SK-N-MC (cell line): ENCODE data around the gene PLXNC1.
A peak's percentile ranks its signal among the peaks of the same experiment; 100 is the strongest.

Source experiments
- DNase-seq: peaks from one replicate; pipeline ENCODE4 v3.0.0-alpha.2; 2011; ENCODE audit warnings: low read depth, low spot score
- H3K27ac ChIP-seq: fragments of 200-600 bp; sonication (generic); 2 replicates; pipeline ENCODE4 v1.5.1; 2016; ENCODE audit warnings: mixed run types
- H3K36me3 ChIP-seq: fragments of 200-600 bp; sonication (generic); 2 replicates; pipeline ENCODE4 v1.6.1; 2017; ENCODE audit warnings: antibody characterized with exemption, low read length, mixed read lengths; ENCODE audit not compliant: insufficient read depth
- H3K4me3 ChIP-seq: fragments of 200-600 bp; sonication (generic); 2 replicates; pipeline ENCODE4 v1.5.1; 2016
- H3K9ac ChIP-seq: fragments of 200-600 bp; sonication (generic); 2 replicates; pipeline ENCODE4 v1.8.0; 2017; ENCODE audit warnings: mixed run types, mixed read lengths; ENCODE audit not compliant: insufficient read length
- H3K9me3 ChIP-seq: fragments of 200-600 bp; sonication (generic); 2 replicates; pipeline ENCODE4 v1.6.1; 2017; ENCODE audit warnings: low read depth, mild to moderate bottlenecking, antibody characterized with exemption, low read length, moderate library complexity, mixed read lengths
- EZH2 ChIP-seq: fragments of 200-600 bp; sonication (generic); IDR thresholded peaks from one replicate; pipeline ENCODE4 v1.6.1; 2017; ENCODE audit warnings: antibody characterized with exemption
- FOXP2 ChIP-seq: optimal IDR thresholded peaks from 2 replicates; pipeline ENCODE3; 2011; ENCODE audit warnings: mild to moderate bottlenecking, moderate library complexity; ENCODE audit not compliant: insufficient read depth; ENCODE audit errors: extremely low read length, control extremely low read depth
- POLR2AphosphoS5 ChIP-seq: IDR thresholded peaks from 2 replicates; pipeline ENCODE4 v1.6.1; 2012; ENCODE audit warnings: mild to moderate bottlenecking, low read depth, low read length, borderline replicate concordance

Gene PLXNC1

DNA sequence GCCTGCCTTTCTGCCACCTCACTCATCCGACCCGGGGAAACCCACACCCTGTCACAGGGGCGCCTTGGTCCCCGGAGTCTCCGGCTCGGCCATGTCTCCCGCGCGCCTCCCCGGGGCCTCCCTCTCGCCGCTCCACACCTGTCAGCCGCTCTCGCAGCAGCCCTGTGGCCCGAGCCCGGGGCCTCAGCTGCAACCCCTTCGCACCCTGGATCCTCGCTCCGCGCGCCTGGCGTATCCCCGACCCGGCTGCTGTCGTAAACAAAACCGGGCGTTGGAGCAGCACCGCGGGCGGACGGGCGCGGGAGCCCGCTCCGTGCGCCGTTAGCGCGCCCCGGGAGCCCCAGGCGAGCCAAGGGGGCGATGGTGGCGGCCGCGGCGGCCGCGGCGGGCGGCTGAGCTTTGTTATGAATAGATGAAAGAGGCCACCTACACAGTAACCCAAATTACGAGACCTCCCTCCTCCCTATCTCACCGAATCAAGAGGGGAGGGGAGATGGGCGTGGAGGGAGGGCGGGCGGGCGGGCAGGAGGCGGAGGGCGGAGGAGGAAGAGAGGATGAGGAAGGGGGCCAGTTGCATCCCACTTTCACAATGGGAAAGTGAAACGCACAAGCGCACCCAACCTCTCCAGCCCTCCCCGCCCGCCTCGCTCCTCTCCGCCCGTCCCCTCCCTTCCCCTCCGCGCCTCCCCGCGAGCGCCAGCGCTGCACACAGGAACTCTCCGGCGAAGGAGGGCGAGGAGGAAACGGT, at the start of gene PLXNC1:
PLXNC1 (plus strand) TSS at position 587 of the 748 bp plus-strand sequence. CDS start 395 bp downstream, outside the sequence.
- no peak within 1 kb of the TSS for H3K27ac ChIP-seq
- peak within 1 kb of the TSS; percentile 48 for H3K4me3 ChIP-seq

DNA sequence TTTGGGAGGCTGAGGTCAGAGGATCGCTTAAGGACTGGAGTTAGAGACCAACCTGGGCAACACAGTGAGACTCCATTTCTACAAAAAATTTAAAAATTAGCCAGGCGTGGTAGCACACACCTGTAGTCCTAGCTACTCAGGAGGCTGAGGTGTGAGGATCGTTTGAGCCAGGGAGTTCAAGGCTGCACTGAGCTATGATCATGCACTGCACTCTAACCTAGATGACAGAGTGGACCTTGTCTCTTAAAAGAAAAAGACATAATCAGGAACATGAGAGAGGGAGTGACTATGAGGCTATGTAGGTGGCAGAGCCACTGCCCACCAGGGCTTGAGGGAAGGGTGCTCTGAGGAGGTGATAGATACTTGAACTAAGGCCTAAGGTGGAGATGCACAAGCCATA, 49.2 kb upstream of the PLXNC1 start:
- H3K9ac ChIP-seq, result no peak overlapping the region
- no peak overlapping the region for H3K27ac ChIP-seq
- TF ChIP-seq POLR2AphosphoS5 (no peak), FOXP2 (no peak)
- H3K4me3 ChIP-seq, result no peak overlapping the region
- no peak for DNase-seq
- H3K36me3 ChIP-seq, result no peaks in the 10 kb centered on the region
- H3K9me3 ChIP-seq, result no peaks in the 10 kb centered on the region

More for the DNA sequence above, at the start of gene PLXNC1:
- no peak for TF ChIP-seq POLR2AphosphoS5
- no peak for TF ChIP-seq FOXP2
- TF ChIP-seq EZH2, result no peak
- DNase-seq, result no peak
- Histone ChIP-seq H3K9me3 (no peaks in the 10 kb centered on the region), H3K9ac (no peak within 1 kb of the TSS), H3K36me3 (no peaks in the 10 kb centered on the region)

DNA sequence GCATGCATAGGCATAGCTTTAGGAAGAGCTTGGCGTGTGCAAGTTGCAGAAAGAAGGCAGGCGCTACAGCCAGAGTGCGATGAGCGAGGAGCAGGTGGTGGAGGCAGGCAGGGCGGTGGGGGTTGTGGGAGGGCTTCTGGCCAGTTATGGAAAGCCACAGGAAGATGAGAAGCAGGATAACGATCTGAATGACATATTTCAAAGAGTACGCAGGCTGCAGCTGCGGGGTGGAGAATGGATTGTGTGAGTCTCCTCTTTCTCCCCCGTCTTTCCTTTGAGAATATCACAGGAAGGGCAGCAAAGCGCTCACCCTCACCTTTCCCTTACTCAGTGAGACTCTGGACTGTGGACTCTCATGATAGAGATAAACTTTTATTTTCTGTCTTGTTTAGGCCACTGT, 48.7 kb upstream of the PLXNC1 start:
- H3K36me3 ChIP-seq, result no peaks in the 10 kb centered on the region
- no peak overlapping the region for H3K9ac ChIP-seq
- no peak overlapping the region for H3K4me3 ChIP-seq
- no peak for TF ChIP-seq FOXP2
- no peak for TF ChIP-seq EZH2
- no peak for TF ChIP-seq POLR2AphosphoS5
- DNase-seq, result no peak
- H3K9me3 ChIP-seq, result no peaks in the 10 kb centered on the region
- H3K27ac ChIP-seq, result no peak overlapping the region

DNA sequence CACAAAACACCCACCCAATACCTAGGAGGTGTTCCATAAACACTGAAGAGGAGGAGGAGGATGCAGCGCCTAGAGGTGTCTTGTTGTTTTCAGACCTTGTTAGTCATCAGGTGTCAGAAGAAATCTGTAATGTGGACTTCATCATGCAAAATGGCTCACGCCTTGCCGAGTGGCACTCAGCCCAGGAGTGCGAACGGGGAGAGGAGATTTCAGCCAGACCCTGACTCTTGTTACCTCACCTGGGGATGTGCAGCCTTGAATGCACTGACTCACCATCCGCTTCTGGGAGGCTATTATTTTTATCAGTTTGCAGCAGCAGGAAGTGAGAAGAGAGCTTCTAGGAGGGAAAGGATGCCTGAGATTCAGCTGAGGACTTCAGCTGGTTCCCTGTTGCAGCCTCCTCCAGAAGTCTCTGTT, 48.2 kb upstream of the PLXNC1 start:
- Histone ChIP-seq H3K4me3 (no peak overlapping the region), H3K36me3 (no peaks in the 10 kb centered on the region), H3K9me3 (no peaks in the 10 kb centered on the region), H3K27ac (no peak overlapping the region), H3K9ac (no peak overlapping the region)
- no peak for DNase-seq
- TF ChIP-seq EZH2 (no peak), POLR2AphosphoS5 (no peak)

DNA sequence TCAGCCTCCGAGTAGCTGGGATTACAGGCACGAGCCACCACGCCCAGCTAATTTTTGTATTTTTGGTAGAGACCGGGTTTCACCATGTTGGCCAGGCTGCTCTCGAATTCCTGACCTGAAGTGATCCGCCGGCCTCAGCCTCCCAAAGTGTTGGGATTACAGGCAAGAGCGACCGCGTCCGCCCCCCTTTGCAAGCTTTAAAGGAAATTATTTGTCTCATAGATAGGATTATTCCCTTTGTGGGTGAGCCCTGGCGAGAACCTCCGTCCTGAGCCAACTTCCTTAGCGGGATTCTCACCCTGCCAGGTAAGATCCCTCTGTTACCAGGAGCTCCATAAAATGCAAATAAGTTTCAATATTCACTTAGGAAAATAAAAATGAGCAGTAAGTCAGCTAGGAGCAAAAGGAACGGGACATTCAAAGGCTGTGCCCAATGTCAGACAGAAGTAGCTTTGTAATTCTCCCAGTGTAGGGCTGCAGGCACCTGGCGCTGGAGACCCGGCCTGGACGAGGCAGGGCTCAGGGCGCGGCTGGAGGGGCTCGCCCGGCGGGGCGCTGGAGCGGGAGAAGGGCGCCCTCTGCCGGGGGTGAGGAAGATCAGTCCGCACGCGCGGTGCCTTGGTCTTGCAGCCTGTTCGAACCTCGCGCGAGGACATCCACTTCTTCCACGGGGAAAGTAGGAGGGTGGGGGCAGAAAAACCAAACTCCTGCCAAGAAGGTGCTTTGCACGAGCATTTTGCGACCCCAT, 47.2 kb upstream of the PLXNC1 start:
- Histone ChIP-seq H3K9me3 (no peaks in the 10 kb centered on the region), H3K27ac (no peak overlapping the region), H3K4me3 (peak overlapping the region; percentile 87), H3K36me3 (no peaks in the 10 kb centered on the region), H3K9ac (no peak overlapping the region)
- TF ChIP-seq FOXP2 (no peak), EZH2 (no peak), POLR2AphosphoS5 (no peak)
- DNase-seq, result no peak

DNA sequence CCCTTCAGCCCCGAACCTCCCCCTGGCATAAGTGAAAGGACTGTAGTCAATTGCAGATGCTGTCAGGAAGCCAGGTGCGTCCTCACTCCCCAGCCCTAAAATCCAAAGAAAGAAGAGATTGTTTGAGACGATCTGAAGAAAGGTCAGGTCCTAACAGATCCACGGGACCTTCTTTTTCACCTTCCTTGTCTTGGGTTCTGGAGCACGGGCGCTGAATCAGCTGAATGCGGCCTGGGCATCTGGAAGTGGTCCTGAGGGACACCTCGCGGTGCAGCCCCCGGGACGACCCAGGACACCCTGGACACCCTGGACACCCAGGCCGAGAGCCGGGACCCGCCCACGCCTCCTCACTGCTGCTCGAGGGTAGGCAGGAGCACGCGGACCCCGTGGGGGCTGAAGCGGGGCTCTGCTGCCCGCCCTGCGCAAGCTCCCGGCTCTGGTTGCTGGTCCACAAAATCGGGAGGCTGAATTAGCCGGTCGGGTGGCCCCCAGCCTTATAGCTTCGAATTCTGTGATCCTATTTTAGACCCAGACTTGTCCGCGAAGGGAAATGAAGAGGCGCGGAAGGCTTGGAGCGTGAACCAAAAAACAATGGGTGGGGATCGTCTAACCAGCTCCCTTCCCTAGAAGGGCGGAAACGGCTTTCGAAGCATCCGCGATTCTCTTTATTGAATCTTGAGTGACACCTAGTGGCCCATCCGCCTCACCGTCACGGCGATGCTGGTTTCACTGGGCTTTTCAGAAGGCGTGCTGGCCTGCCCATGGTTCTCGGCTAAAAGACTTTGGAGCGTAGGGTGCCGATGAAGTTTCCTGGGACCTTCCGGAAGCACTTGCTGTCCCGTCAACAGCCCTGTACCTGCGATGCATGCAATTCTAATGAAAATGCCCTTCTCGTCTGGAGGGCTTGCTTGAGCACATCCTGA, 46.4 kb upstream of the PLXNC1 start:
- peak; percentile 63 for DNase-seq
- Histone ChIP-seq H3K36me3 (no peaks in the 10 kb centered on the region), H3K9me3 (no peaks in the 10 kb centered on the region), H3K4me3 (peak overlapping the region; percentile 87), H3K27ac (no peak overlapping the region), H3K9ac (no peak overlapping the region)
- TF ChIP-seq POLR2AphosphoS5 (no peak), EZH2 (no peak), FOXP2 (no peak)

DNA sequence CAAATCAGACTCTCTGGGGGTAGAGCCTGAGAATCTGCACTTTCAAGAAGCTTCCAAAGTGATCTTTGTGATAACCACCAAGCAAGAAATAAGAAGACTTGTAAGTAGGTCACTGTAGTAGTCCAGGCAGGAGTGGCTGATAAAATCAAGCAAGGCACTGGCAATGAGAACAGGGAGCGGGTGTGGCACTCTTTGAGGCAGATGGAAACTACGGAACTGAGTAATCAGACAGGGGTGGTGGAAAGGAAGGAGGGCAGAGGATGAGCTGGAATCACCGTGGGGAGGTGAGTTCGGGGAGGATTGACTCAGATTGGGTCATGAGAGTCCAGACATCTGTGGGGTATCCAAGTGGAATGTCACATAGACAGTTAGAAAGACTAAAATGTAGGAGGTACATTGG, 44.4 kb upstream of the PLXNC1 start:
- TF ChIP-seq FOXP2 (no peak), EZH2 (no peak), POLR2AphosphoS5 (no peak)

DNA sequence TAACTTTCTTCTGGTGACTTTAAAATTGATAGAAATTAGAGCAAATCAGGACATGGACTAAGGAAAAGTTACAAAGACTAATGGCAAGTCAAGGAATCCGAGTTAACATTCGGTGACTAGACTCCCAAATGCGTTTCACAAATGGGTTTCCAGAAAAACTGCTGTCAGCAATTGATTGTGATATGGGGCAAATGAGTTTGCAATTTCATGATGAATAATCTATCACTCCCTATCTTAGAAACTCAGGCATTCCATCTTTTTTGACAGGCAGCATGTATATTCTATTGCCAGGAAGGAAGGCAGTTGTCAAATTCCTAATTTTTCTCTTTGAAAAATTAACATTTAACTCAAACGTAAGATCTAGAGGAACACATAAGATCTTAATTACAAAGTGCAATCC, 40.5 kb upstream of the PLXNC1 start:
- no peak overlapping the region for H3K4me3 ChIP-seq
- no peak overlapping the region for H3K27ac ChIP-seq
- H3K9ac ChIP-seq, result no peak overlapping the region
- no peak for TF ChIP-seq POLR2AphosphoS5
- no peak for TF ChIP-seq EZH2
- no peak for TF ChIP-seq FOXP2
- no peaks in the 10 kb centered on the region for H3K36me3 ChIP-seq
- DNase-seq, result no peak
- no peaks in the 10 kb centered on the region for H3K9me3 ChIP-seq

More for the DNA sequence above, 44.4 kb upstream of the PLXNC1 start:
- Histone ChIP-seq H3K9ac (no peak overlapping the region), H3K36me3 (no peaks in the 10 kb centered on the region), H3K9me3 (no peaks in the 10 kb centered on the region), H3K27ac (no peak overlapping the region), H3K4me3 (no peak overlapping the region)
- no peak for DNase-seq
